DOHH2 (cell line): ENCODE data around the gene SHLD2.

Source experiments
- EZH2phosphoT487 ChIP-seq: fragments of 200-600 bp; sonication (generic); IDR thresholded peaks from 2 replicates; pipeline ENCODE4 v1.6.1; 2017; ENCODE audit warnings: borderline replicate concordance, mild to moderate bottlenecking, antibody characterized with exemption, low read length, moderate library complexity, mixed read lengths
- TF ChIP-seq, protein P1 (sequence below): fragments of 200-600 bp; sonication (generic); IDR thresholded peaks from one replicate; pipeline ENCODE4 v1.5.1; 2014; ENCODE audit warnings: antibody characterized with exemption, mild to moderate bottlenecking, low read depth, low read length; ENCODE audit not compliant: poor library complexity, severe bottlenecking

DNA sequence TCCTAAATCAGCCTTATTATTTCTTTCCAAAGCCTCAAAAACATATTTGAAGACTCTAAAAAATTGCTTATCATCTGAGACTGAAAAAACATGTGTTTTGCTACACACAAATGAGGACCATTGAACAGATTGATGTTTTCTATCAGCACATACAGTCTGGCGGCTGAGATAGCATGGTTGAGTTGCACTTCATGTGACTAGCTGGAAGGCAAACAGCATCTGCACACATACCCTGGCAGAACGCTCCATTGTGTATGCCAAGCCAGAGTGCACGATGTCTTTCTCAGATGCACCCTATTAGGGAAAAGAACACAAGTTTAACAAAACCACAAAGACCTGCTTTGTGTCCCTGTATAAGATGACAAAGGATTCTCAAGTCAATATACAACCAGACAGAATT, 41.9 kb upstream of the SHLD2 start:
- TF ChIP-seq, protein P1, sequence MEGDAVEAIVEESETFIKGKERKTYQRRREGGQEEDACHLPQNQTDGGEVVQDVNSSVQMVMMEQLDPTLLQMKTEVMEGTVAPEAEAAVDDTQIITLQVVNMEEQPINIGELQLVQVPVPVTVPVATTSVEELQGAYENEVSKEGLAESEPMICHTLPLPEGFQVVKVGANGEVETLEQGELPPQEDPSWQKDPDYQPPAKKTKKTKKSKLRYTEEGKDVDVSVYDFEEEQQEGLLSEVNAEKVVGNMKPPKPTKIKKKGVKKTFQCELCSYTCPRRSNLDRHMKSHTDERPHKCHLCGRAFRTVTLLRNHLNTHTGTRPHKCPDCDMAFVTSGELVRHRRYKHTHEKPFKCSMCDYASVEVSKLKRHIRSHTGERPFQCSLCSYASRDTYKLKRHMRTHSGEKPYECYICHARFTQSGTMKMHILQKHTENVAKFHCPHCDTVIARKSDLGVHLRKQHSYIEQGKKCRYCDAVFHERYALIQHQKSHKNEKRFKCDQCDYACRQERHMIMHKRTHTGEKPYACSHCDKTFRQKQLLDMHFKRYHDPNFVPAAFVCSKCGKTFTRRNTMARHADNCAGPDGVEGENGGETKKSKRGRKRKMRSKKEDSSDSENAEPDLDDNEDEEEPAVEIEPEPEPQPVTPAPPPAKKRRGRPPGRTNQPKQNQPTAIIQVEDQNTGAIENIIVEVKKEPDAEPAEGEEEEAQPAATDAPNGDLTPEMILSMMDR, result no peak
- no peak for TF ChIP-seq EZH2phosphoT487
